K562 treated with DMSO at 1 percent for 4 hours (cell line): Measurements from ENCODE around the gene CCNB1. TPM values are rescaled to one million over a fixed set of nuclear protein-coding genes. Genes with fewer than 3 reads are reported as not detected.

ENCODE experiments used
- total RNA-seq: library from RNA; unstranded; fragments of 300-600 nt; gene quantifications from 2 replicates; pipeline ENCODE4 v1.2.3, GENCODE V29; 2022; ENCODE audit not compliant: insufficient read depth

CCNB1 gene
- 118 and 138 TPM in 2 replicates for total RNA-seq

DNA sequence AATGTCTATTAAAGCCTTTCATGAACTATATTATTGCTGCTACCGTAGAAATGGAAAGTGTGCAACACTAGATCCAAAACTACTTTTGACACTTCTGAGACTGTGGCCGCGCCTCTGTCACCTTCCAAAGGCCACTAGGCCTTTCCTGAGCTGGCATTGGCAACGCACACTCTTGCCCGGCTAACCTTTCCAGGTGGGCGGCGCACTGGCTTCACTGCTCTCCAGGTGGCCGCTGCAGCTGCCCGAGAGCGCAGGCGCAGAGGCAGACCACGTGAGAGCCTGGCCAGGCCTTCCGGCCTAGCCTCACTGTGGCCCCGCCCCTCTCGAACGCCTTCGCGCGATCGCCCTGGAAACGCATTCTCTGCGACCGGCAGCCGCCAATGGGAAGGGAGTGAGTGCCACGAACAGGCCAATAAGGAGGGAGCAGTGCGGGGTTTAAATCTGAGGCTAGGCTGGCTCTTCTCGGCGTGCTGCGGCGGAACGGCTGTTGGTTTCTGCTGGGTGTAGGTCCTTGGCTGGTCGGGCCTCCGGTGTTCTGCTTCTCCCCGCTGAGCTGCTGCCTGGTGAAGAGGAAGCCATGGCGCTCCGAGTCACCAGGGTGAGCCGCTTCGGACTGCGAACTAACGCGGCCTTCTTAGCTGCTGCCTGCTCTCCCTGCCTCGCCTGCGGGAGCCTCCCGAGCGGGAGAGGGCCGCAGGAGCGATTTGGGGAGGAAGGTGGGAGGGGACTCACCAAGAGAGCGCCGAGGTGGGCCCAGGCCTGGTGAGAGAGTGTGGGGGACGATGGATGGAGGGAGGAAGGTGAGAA is at the start of gene CCNB1:
TSS of gene CCNB1 (plus strand) at position 465 of the 807 bp plus-strand sequence. CDS start at position 578, 113 bp downstream.

DNA sequence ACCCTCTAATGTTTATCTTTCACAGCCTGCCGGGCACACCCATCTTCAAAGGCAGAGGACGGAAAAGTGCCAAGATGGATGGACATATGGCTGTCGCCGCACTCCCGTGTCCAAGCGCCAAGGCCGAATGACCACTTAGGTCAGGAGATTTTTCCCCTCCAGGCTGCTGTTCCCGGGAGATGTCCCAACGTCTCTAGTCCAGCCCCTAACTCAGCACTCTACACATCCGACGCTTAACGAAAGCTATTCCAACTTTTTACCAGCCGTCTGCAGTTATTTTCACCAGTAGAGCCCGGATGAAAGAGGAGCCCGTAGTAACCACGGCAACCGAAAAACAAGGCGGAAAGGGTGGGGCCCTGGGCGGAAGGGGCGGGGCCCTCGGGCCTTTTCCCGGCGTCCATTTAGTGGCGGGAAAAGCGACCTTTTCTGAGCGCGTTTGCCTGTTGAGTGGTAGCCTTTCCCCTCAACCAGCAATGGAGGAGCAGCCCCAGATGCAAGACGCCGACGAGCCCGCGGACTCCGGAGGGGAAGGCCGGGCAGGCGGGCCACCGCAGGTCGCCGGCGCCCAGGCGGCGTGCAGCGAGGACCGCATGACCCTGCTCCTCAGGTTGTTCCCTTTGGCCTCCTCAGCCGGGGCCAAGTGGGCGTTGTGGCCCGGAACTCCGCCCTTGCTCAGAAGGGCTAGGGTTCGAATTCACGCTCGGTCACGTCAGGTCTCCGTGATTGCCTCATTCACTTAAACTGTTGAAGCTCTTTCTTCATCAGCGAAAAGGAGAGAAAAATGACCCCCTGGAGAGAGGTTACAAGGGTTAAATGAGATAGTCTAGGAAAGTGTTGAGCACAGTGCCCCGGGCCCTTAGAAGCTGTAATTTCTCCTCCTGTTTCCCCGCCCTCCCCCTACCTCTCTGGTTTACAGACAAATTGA is 22.5 kb downstream of the CCNB1 start, which contains the start of gene CENPH:
TSS of gene CENPH (plus strand) at position 422 of the 925 bp plus-strand sequence. CDS start at position 474, 52 bp downstream.

Other genes starting within 250 kb of the CCNB1 start
- 38.3 and 40.7 TPM in 2 replicates for gene SLC30A5, start 73.1 kb upstream of the CCNB1 start, total RNA-seq
- 76.3 and 78.9 TPM in 2 replicates for gene CENPH, start 22.4 kb downstream of the CCNB1 start, total RNA-seq
- gene CDK7, start 67.7 kb downstream of the CCNB1 start, total RNA-seq = 40.0 and 42.2 TPM in 2 replicates
- gene CCDC125, start 165.7 kb downstream of the CCNB1 start, total RNA-seq = 2.8 and 3.1 TPM in 2 replicates
- gene AK6, start 202.4 kb downstream of the CCNB1 start, total RNA-seq = 38.3 and 57.1 TPM in 2 replicates
- gene TAF9, start 202.4 kb downstream of the CCNB1 start, total RNA-seq = 128 and 137 TPM in 2 replicates
- gene RAD17, start 202.7 kb downstream of the CCNB1 start, total RNA-seq = 18.1 and 31.1 TPM in 2 replicates
- gene MARVELD2, start 248.0 kb downstream of the CCNB1 start, total RNA-seq = 0.21 TPM in 1 of 2 replicates, not detected in the other